Colonic mucosa (tissue), 4 donors: ENCODE data around the gene GPD1. TPM values are rescaled to one million over a fixed set of nuclear protein-coding genes. Genes with fewer than 3 reads are reported as not detected.

Experiments used
- DNase-seq: peaks from one replicate; pipeline ENCODE4 v3.0.0-alpha.2; 2020
- H3K27ac ChIP-seq: fragments of 200-600 bp; one replicate; pipeline ENCODE4 v1.8.0; 2021
- H3K27me3 ChIP-seq: fragments of 200-600 bp; one replicate; pipeline ENCODE4 v1.8.0; 2021
- H3K36me3 ChIP-seq: fragments of 200-600 bp; one replicate; pipeline ENCODE4 v1.8.0; 2021
- H3K4me1 ChIP-seq: fragments of 200-600 bp; one replicate; pipeline ENCODE4 v1.8.0; 2021; ENCODE audit warnings: mild to moderate bottlenecking
- H3K4me3 ChIP-seq: fragments of 200-600 bp; one replicate; pipeline ENCODE4 v1.8.0; 2021
- H3K9ac ChIP-seq, 2 donors: one replicate each; pipeline ENCODE4 v1.7.0; 2013; ENCODE audit warnings: control low read depth in 2 of 2, low read depth in 2 of 2, low read length in 2 of 2
- H3K9me3 ChIP-seq: fragments of 200-600 bp; one replicate; pipeline ENCODE4 v1.8.0; 2021
- CTCF ChIP-seq: fragments of 200-600 bp; IDR thresholded peaks from one replicate; pipeline ENCODE4 v1.8.0; 2022; ENCODE audit warnings: antibody characterized with exemption, mild to moderate bottlenecking
- intact Hi-C: fragments of 100-400 bp; cut with DNase I; formaldehyde crosslinking; loops from one replicate; pipeline ENCODE4 v1.14.1; 2022
- total RNA-seq, 2 donors: library from RNA; stranded (reverse); fragmentation: NEBNext Ultra II Directional in 1 of 2; extraction: Animal tissue kit (Norgen Biotek cat#: 25700) in 1 of 2; gene quantifications; one replicate each; pipeline ENCODE4 v1.2.1, GENCODE V29; 2021
- donor health status: healthy.
- donor health status: DM: no; HTN: no; CAD: no.
- donor health status: DM: no; HTN: no; CAD: no.

Gene GPD1
- total RNA-seq, 2 donors from 2014 or later, result 2.1 to 3.4 TPM

GRCh38 chr12:50119387-50119786 is 15.6 kb downstream of the GPD1 start:
- Histone ChIP-seq H3K27me3 (no peaks in the 10 kb centered on the region), H3K27ac (no peak overlapping the region), H3K9ac (no peak overlapping the region), H3K36me3 (no peaks in the 10 kb centered on the region), H3K9me3 (no peaks in the 10 kb centered on the region), H3K4me3 (no peak overlapping the region), H3K4me1 (no peaks in the 10 kb centered on the region)
- intact Hi-C loops, result no loop called here
- no peak for TF ChIP-seq CTCF
- DNase-seq, result no peak

GRCh38 chr12:50120521-50120920 is 16.7 kb downstream of the GPD1 start:
- intact Hi-C loops, result no loop called here
- Histone ChIP-seq H3K36me3 (no peaks in the 10 kb centered on the region), H3K9ac (no peak overlapping the region), H3K9me3 (no peaks in the 10 kb centered on the region), H3K4me1 (no peaks in the 10 kb centered on the region), H3K27ac (no peak overlapping the region), H3K27me3 (no peaks in the 10 kb centered on the region), H3K4me3 (no peak overlapping the region)
- DNase-seq, result no peak
- no peak for TF ChIP-seq CTCF

- Histone ChIP-seq H3K27me3 (no peaks in the 10 kb centered on the region), H3K4me3 (no peak overlapping the region), H3K9ac (no peak overlapping the region), H3K4me1 (no peaks in the 10 kb centered on the region), H3K27ac (no peak overlapping the region), H3K9me3 (no peaks in the 10 kb centered on the region), H3K36me3 (no peaks in the 10 kb centered on the region)
- DNase-seq, result no peak
- TF ChIP-seq CTCF, result no peak
- intact Hi-C loops, result no loop called here
These were observed 17.1 kb downstream of the GPD1 start for GRCh38 chr12:50120953-50121352.

- H3K4me1 ChIP-seq, result no peaks in the 10 kb centered on the region
- intact Hi-C loops, result no loop called here
- DNase-seq, result no peak
- H3K27me3 ChIP-seq, result no peaks in the 10 kb centered on the region
- H3K27ac ChIP-seq, result no peak overlapping the region
- no peak overlapping the region for H3K9ac ChIP-seq
- no peak for TF ChIP-seq CTCF
- H3K9me3 ChIP-seq, result no peaks in the 10 kb centered on the region
- H3K36me3 ChIP-seq, result no peaks in the 10 kb centered on the region
- no peak overlapping the region for H3K4me3 ChIP-seq
These were observed 17.8 kb downstream of the GPD1 start for GRCh38 chr12:50121641-50122040.

- intact Hi-C loops, result no loop called here
- Histone ChIP-seq H3K27ac (no peak overlapping the region), H3K4me3 (no peak overlapping the region), H3K27me3 (no peaks in the 10 kb centered on the region), H3K36me3 (no peaks in the 10 kb centered on the region), H3K9ac (no peak overlapping the region), H3K9me3 (no peaks in the 10 kb centered on the region), H3K4me1 (no peaks in the 10 kb centered on the region)
- no peak for TF ChIP-seq CTCF
- DNase-seq, result no peak
These were observed 19.4 kb downstream of the GPD1 start for GRCh38 chr12:50123203-50123602.

GRCh38 chr12:50127546-50127945 is 23.7 kb downstream of the GPD1 start:
- Histone ChIP-seq H3K27me3 (no peaks in the 10 kb centered on the region), H3K27ac (no peak overlapping the region), H3K36me3 (no peaks in the 10 kb centered on the region), H3K9ac (no peak overlapping the region), H3K4me1 (no peaks in the 10 kb centered on the region), H3K4me3 (no peak overlapping the region), H3K9me3 (no peaks in the 10 kb centered on the region)
- no peak for DNase-seq
- intact Hi-C loops, result no loop called here
- TF ChIP-seq CTCF, result no peak
